ENCODE data around the gene SMAD4. TPM values are rescaled to one million over a fixed set of nuclear protein-coding genes. Genes with fewer than 3 reads are reported as not detected.
"Not testable (repeated sequence)": the region's sequence is repeated elsewhere in the genome, so short reads cannot be mapped to it uniquely, and the experiment has no call there.

Gene SMAD4
- total RNA-seq, 1 experiment from 2014 or later: 19.7 TPM

DNA sequence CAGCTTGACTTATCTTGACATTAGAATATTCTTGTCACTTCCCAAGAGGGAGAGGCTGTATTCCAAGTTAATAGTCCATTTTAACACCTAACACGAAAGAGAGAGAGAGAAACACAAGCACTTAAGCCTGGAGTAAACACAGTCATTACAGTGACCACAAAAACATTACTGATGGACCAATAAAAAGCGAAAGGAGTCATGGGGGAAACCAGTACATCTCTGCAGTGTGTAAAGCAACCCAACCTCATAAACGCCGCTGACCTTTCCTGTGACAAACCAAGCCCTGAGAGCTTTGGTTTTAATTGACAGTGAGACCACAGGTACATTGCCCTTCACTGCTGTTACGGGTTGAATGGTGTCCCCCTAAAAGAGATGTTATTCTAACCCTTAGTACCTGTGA is 78.3 kb downstream of the SMAD4 start:
- no peak for ATAC-seq
- no peak overlapping the region for H3K4me2 ChIP-seq (ENCODE audit: low read length)
- no peaks in the 10 kb centered on the region for H3K27me3 ChIP-seq (ENCODE audit: low read length)
- no peaks in the 10 kb centered on the region for H3K36me3 ChIP-seq (ENCODE audit: low read depth, low read length)
- no peak for DNase-seq
- H2AFZ ChIP-seq (ENCODE audit: low read length): no peak overlapping the region
- no peaks in the 10 kb centered on the region for H3K4me1 ChIP-seq (ENCODE audit: insufficient read depth, low read length)
- H3K9me3 ChIP-seq (ENCODE audit: low read length): no peaks in the 10 kb centered on the region
- H3K4me3 ChIP-seq (ENCODE audit: low read length): no peak overlapping the region
- CTCF ChIA-PET: no interaction called here
- H3K9me2 ChIP-seq (replicated peaks; ENCODE audit: low read length): no peaks in the 10 kb centered on the region
- POLR2A ChIA-PET (ENCODE audit: unreplicated experiment): no interaction called here
- intact Hi-C loops (cut with micrococcal nuclease): no loop called here
- H4K20me1 ChIP-seq (ENCODE audit: low read length): no peaks in the 10 kb centered on the region
- no peak overlapping the region for H3K9ac ChIP-seq (ENCODE audit: low read length)
- no peak for TF ChIP-seq EZH2phosphoT487 (IDR thresholded peaks at IDR 0.05; ENCODE audit: borderline replicate concordance, low read length)
- no peak for TF ChIP-seq EZH2 (IDR thresholded peaks at IDR 0.05; ENCODE audit: low read length, unreplicated experiment)
- TF ChIP-seq, protein P1, sequence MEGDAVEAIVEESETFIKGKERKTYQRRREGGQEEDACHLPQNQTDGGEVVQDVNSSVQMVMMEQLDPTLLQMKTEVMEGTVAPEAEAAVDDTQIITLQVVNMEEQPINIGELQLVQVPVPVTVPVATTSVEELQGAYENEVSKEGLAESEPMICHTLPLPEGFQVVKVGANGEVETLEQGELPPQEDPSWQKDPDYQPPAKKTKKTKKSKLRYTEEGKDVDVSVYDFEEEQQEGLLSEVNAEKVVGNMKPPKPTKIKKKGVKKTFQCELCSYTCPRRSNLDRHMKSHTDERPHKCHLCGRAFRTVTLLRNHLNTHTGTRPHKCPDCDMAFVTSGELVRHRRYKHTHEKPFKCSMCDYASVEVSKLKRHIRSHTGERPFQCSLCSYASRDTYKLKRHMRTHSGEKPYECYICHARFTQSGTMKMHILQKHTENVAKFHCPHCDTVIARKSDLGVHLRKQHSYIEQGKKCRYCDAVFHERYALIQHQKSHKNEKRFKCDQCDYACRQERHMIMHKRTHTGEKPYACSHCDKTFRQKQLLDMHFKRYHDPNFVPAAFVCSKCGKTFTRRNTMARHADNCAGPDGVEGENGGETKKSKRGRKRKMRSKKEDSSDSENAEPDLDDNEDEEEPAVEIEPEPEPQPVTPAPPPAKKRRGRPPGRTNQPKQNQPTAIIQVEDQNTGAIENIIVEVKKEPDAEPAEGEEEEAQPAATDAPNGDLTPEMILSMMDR (conservative IDR thresholded peaks at IDR 0.05; ENCODE audit: low read depth, low read length): no peak
- no peak overlapping the region for H3K27ac ChIP-seq (ENCODE audit: low read length)
- no peaks in the 10 kb centered on the region for H3K79me2 ChIP-seq (ENCODE audit: low read length)
- no TSS peak for BruUV-seq (replicated peaks)
- H3F3A ChIP-seq (ENCODE audit: low read length, unreplicated experiment): no peaks in the 10 kb centered on the region

DNA sequence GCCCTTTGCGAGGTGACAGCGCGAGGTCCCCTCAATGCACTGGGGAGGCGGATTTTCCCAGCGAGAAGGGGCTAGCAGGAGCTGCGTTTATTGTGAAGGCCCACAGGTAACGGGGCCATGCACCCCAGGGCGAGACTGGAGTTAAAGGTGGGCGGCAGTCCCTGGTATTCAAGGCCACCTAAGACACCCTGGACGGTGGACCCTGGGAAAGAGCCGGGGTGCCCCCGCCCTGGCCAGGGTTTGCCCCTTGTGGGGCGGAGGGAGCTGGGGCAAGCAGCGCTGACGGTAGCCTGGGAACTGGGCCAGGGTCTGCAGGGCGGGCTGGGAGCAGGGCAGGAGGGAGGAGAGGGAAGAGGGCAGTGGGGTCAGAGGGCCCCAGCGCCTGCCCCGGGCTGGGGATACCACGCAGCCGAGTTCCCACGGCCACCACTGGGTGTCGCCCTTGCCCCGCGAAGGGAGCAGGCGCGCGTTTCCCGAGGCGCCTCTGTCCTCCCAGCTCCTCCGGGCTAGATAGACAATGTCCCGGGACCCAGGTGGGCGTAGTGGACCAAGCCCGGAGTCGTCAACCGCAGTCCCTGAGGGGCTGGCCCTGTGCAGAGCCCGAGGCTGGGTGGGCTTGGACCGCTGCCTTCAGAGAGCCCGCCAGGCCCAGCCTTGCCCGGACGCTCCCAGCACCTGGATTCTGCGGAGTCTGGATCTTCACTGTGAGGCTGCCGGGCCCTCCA is 80.2 kb downstream of the SMAD4 start:
- intact Hi-C loops (cut with micrococcal nuclease): loop anchor here (10.0 kb wide), 1 partner anchor 275 kb away; no protein-coding TSS in a partner anchor
- TF ChIP-seq, protein P1 (conservative IDR thresholded peaks at IDR 0.05; ENCODE audit: low read depth, low read length): peak; percentile 59
- no peak for TF ChIP-seq EZH2 (IDR thresholded peaks at IDR 0.05; ENCODE audit: low read length, unreplicated experiment)
- H4K20me1 ChIP-seq (ENCODE audit: low read length): no peaks in the 10 kb centered on the region
- H3K9me2 ChIP-seq (replicated peaks; ENCODE audit: low read length): no peaks in the 10 kb centered on the region
- no peaks in the 10 kb centered on the region for H3F3A ChIP-seq (ENCODE audit: low read length, unreplicated experiment)
- H3K4me1 ChIP-seq (ENCODE audit: insufficient read depth, low read length): no peaks in the 10 kb centered on the region
- no peak overlapping the region for H3K9ac ChIP-seq (ENCODE audit: low read length)
- H3K9me3 ChIP-seq (ENCODE audit: low read length): no peaks in the 10 kb centered on the region
- ChIA-PET POLR2A (ENCODE audit: unreplicated experiment) (no interaction called here), CTCF (no interaction called here)
- no peak overlapping the region for H2AFZ ChIP-seq (ENCODE audit: low read length)
- peak; percentile 22 for DNase-seq
- peak; percentile 90 for ATAC-seq
- no peak overlapping the region for H3K4me2 ChIP-seq (ENCODE audit: low read length)
- H3K79me2 ChIP-seq (ENCODE audit: low read length): no peaks in the 10 kb centered on the region
- H3K36me3 ChIP-seq (ENCODE audit: low read depth, low read length): no peaks in the 10 kb centered on the region
- no peaks in the 10 kb centered on the region for H3K27me3 ChIP-seq (ENCODE audit: low read length)
- no peak overlapping the region for H3K4me3 ChIP-seq (ENCODE audit: low read length)
- no TSS peak for BruUV-seq (replicated peaks)
- H3K27ac ChIP-seq (ENCODE audit: low read length): no peak overlapping the region

DNA sequence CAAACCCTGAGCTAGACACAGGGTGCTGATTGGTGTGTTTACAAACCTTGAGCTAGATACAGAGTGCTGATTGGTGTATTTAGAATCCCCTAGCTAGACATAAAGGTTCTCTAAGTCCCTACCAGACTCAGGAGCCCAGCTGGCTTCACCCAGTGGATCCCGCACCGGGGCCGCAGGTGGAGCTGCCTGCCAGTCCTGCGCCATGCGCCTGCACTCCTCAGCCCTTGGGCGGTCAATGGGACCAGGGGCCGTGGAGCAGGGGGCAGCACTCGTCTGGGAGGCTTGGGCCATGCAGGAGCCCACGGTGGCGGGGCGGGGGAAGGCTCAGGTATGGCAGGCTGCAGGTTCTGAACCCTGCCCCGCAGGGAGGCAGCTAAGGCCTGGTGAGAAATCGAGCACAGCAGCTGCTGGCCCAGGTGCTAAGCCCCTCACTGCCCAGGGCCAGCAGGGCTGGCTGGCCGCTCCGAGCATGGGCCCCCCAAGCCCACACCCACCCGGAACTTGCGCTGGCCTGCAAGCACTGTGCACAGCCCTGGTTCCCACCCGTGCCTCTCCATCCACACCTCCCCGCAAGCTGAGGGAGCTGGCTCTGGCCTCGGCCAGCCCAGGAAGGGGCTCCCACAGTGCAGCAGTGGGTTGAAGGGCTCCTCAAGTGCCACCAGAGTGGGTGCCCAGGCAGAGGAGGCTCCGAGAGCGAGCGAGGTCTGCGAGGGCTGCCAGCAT is 81.8 kb downstream of the SMAD4 start:
- BruUV-seq (replicated peaks); H3K9me3 ChIP-seq (ENCODE audit: low read length); CTCF ChIA-PET; H3K36me3 ChIP-seq (ENCODE audit: low read depth, low read length); H3F3A ChIP-seq (ENCODE audit: low read length, unreplicated experiment); H2AFZ ChIP-seq (ENCODE audit: low read length); H3K9ac ChIP-seq (ENCODE audit: low read length); DNase-seq; H3K4me2 ChIP-seq (ENCODE audit: low read length); H3K4me1 ChIP-seq (ENCODE audit: insufficient read depth, low read length); POLR2A ChIA-PET (ENCODE audit: unreplicated experiment); H3K79me2 ChIP-seq (ENCODE audit: low read length); H3K27me3 ChIP-seq (ENCODE audit: low read length); ATAC-seq; H4K20me1 ChIP-seq (ENCODE audit: low read length); H3K27ac ChIP-seq (ENCODE audit: low read length); H3K9me2 ChIP-seq (replicated peaks; ENCODE audit: low read length); H3K4me3 ChIP-seq (ENCODE audit: low read length): not testable (repeated sequence)
- intact Hi-C loops (cut with micrococcal nuclease): loop anchor here (10.0 kb wide), 1 partner anchor 273 kb away; no protein-coding TSS in a partner anchor

DNA sequence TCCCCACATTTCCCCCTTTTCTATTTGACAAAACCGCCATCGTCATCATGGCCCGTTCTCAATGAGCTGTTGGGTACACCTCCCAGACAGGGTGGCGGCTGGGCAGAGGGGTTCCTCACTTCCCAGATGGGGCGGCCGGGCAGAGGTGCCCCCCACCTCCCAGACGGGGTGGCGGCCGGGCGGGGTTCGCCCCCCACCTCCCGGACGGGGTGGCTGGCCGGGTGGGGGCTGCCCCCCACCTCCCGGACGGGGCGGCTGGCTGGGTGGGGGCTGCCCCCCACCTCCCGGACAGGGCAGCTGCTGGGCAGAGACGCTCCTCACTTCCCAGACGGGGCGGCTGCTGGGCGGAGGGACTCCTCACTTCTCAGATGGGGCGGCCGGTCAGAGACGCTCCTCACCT is 87.0 kb downstream of the SMAD4 start:
- H4K20me1 ChIP-seq (ENCODE audit: low read length); DNase-seq; H3F3A ChIP-seq (ENCODE audit: low read length, unreplicated experiment); H3K9ac ChIP-seq (ENCODE audit: low read length); CTCF ChIA-PET; H3K9me3 ChIP-seq (ENCODE audit: low read length); POLR2A ChIA-PET (ENCODE audit: unreplicated experiment); H3K4me1 ChIP-seq (ENCODE audit: insufficient read depth, low read length); ATAC-seq; H3K9me2 ChIP-seq (replicated peaks; ENCODE audit: low read length); H3K27me3 ChIP-seq (ENCODE audit: low read length); H3K4me2 ChIP-seq (ENCODE audit: low read length); H3K79me2 ChIP-seq (ENCODE audit: low read length); H3K4me3 ChIP-seq (ENCODE audit: low read length); BruUV-seq (replicated peaks); H3K36me3 ChIP-seq (ENCODE audit: low read depth, low read length); H2AFZ ChIP-seq (ENCODE audit: low read length); H3K27ac ChIP-seq (ENCODE audit: low read length): not testable (repeated sequence)
- intact Hi-C loops (cut with micrococcal nuclease): loop anchor here (10.0 kb wide), 1 partner anchor 268 kb away; no protein-coding TSS in a partner anchor

DNA sequence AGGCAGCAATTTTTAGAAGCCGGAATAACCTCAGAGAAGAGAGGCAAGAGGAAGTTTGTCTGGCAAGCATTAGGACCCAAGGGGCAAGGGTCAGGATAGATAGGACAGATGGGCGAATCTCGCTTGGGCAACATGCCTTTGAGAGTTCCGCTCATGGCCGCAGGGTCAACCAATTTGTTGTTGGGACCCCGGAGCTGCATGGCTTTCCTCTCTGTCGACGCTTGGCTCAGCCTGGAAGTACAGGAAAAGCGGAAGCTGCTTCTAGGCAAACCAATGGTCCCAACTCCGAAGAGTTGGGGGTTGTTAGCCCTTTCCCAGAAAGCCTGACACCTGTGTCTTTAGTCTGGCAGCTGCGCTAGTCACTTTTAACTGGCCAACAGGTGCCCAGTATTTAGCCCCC is 89.5 kb downstream of the SMAD4 start:
- H3K4me1 ChIP-seq (ENCODE audit: insufficient read depth, low read length); H3K9me2 ChIP-seq (replicated peaks; ENCODE audit: low read length); H3F3A ChIP-seq (ENCODE audit: low read length, unreplicated experiment); DNase-seq; H2AFZ ChIP-seq (ENCODE audit: low read length); H3K4me2 ChIP-seq (ENCODE audit: low read length); H3K9ac ChIP-seq (ENCODE audit: low read length); ATAC-seq; POLR2A ChIA-PET (ENCODE audit: unreplicated experiment); H3K79me2 ChIP-seq (ENCODE audit: low read length); H3K9me3 ChIP-seq (ENCODE audit: low read length); BruUV-seq (replicated peaks); H3K27ac ChIP-seq (ENCODE audit: low read length); CTCF ChIA-PET; H4K20me1 ChIP-seq (ENCODE audit: low read length); H3K4me3 ChIP-seq (ENCODE audit: low read length); H3K27me3 ChIP-seq (ENCODE audit: low read length); H3K36me3 ChIP-seq (ENCODE audit: low read depth, low read length): not testable (repeated sequence)
- intact Hi-C loops (cut with micrococcal nuclease): loop anchor here (10.0 kb wide), 1 partner anchor 265 kb away; no protein-coding TSS in a partner anchor

Measured in PC-3 (cell line).